Lower lobe of right lung (tissue), 2 donors: Measurements from ENCODE around the gene ELL. TPM values are rescaled to one million over a fixed set of nuclear protein-coding genes. Genes with fewer than 3 reads are reported as not detected.
A peak's percentile ranks its signal among the peaks of the same experiment; 100 is the strongest.

ENCODE experiments used
- ATAC-seq, 2 donors: fragments of 200-7000 bp; cut with Tn5 transposase; one replicate each; pipeline ENCODE4 v1.9.1; 2020 to 2022; ENCODE audit warnings: mild to moderate bottlenecking in 2 of 2, moderate library complexity in 2 of 2
- DNase-seq: peaks from one replicate; pipeline ENCODE4 v3.0.0-alpha.2; 2020
- H3K27ac ChIP-seq: fragments of 200-600 bp; one replicate; pipeline ENCODE4 v1.8.0; 2022
- H3K27me3 ChIP-seq: fragments of 200-600 bp; one replicate; pipeline ENCODE4 v1.8.0; 2022; ENCODE audit warnings: low read depth
- H3K36me3 ChIP-seq: fragments of 200-600 bp; one replicate; pipeline ENCODE4 v1.8.0; 2022; ENCODE audit warnings: mild to moderate bottlenecking
- H3K4me1 ChIP-seq: fragments of 200-600 bp; one replicate; pipeline ENCODE4 v1.8.0; 2022
- H3K4me3 ChIP-seq: fragments of 200-600 bp; one replicate; pipeline ENCODE4 v1.8.0; 2022; ENCODE audit warnings: mild to moderate bottlenecking
- H3K9me3 ChIP-seq: fragments of 200-600 bp; one replicate; pipeline ENCODE4 v1.8.0; 2022
- intact Hi-C: fragments of 100-400 bp; cut with DNase I; formaldehyde crosslinking; loops from one replicate; pipeline ENCODE4 v1.11.0; 2022
- total RNA-seq: library from RNA; stranded (reverse); fragmentation: NEBNext Ultra II Directional; extraction: Animal tissue kit (Norgen Biotek cat#: 25700); gene quantifications from one replicate; pipeline ENCODE4 v1.2.1, GENCODE V29; 2021
- TF ChIP-seq, protein P1 (sequence below): fragments of 200-600 bp; IDR thresholded peaks from one replicate; pipeline ENCODE4 v1.8.0; 2022; ENCODE audit warnings: antibody characterized with exemption, mild to moderate bottlenecking
- donor health status: DM: no; HTN: yes; CAD: no; lungs with severe emphysema.

Gene ELL
- total RNA-seq, 1 donor from 2014 or later: 19.7 TPM

DNA sequence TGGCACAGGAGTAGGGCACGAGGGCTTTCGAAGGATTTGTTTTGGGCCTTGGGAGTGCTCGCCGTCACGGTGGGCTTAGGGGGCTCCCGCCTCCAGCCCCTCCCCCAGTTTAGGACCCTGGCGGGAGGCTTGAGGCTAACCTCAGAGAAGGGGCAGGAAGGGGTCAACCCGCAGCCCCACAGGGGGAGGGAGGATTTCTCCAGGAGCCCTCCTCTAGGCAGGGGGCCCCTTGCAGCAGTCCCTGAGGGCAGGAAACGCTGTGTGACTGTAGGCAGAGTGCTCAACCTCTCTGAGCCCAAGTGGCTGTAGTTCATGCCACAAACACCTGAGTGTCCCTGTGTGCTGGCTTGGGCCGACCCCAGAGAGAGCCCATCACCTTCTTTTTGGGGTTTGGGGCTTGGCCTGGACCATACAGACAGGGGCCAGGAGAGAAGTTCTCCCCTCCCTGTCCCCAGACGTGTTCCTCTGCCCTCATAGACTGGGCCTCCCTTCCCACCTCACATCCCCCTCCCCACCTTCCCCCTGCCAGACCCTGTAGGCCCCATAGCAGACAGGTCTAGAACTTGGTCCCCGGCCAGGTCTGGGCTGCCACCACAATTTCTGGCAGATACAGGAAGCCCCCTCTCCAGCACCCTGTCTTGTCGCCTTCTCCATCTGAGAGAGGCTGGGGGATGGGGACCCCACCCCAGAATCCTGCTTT, 92.0 kb downstream of the ELL start:
- H3K4me1 ChIP-seq: peaks cover 51% of the 10 kb centered on the region
- H3K4me3 ChIP-seq: peak overlapping the region; percentile 50
- peaks cover 6% of the 10 kb centered on the region for H3K36me3 ChIP-seq
- ATAC-seq (no peak), DNase-seq (no peak)
- TF ChIP-seq, protein P1, sequence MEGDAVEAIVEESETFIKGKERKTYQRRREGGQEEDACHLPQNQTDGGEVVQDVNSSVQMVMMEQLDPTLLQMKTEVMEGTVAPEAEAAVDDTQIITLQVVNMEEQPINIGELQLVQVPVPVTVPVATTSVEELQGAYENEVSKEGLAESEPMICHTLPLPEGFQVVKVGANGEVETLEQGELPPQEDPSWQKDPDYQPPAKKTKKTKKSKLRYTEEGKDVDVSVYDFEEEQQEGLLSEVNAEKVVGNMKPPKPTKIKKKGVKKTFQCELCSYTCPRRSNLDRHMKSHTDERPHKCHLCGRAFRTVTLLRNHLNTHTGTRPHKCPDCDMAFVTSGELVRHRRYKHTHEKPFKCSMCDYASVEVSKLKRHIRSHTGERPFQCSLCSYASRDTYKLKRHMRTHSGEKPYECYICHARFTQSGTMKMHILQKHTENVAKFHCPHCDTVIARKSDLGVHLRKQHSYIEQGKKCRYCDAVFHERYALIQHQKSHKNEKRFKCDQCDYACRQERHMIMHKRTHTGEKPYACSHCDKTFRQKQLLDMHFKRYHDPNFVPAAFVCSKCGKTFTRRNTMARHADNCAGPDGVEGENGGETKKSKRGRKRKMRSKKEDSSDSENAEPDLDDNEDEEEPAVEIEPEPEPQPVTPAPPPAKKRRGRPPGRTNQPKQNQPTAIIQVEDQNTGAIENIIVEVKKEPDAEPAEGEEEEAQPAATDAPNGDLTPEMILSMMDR: no peak
- intact Hi-C loops: no loop called here
- H3K27ac ChIP-seq: peak overlapping the region; percentile 68
- no peaks in the 10 kb centered on the region for H3K9me3 ChIP-seq
- no peaks in the 10 kb centered on the region for H3K27me3 ChIP-seq

DNA sequence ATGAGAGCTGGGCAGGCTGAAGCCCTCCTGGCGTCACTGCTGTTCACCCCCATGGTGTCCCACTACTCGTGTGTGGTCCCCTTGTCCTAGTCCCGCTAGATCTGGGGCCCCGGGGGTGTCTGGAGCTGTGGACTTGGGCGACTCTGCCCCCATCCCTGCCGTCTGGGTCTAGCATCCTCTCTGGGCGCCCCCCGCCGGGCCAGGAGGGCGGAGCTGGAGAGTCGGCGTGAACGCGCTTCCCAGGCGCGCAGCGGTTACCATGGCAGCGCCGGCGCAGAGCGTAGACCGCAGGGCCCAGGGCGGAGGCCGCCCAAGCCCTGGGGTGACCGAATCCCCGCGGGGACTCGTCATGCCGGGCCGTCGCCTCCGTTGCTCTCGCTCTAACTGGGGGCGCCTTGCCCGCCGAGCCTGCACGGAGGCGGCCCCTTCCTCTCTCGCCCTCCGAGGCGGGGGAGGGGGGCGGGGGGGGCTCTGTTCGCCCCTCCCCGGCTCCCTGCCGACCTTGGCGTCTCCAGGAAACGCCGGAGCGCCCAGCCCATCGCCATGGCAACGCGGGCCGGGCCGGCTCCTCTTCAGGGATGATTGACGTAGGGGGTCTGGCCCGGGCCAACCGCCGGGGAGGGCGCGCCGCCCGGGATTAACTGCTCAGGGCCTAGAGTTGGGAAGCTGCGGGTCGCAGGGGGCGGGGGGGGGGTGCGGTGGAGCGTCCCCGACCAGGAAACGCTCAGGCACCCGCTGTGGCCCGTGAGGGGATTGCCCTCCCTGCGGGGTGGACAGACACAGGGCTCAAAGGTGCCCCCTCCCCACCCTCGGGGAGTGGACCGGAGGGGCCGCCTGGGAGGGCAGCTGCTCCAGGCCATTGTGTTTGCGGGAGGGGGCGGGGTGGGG, 92.8 kb downstream of the ELL start:
- Histone ChIP-seq H3K9me3 (no peaks in the 10 kb centered on the region), H3K27me3 (no peaks in the 10 kb centered on the region), H3K27ac (peak overlapping the region; percentile 68), H3K36me3 (peaks cover 6% of the 10 kb centered on the region), H3K4me1 (peaks cover 47% of the 10 kb centered on the region), H3K4me3 (peak overlapping the region; percentile 50)
- intact Hi-C loops: no loop called here
- TF ChIP-seq, protein P1: no peak
- DNase-seq (peak; percentile 86), ATAC-seq (peak; percentile 76 to 79)

DNA sequence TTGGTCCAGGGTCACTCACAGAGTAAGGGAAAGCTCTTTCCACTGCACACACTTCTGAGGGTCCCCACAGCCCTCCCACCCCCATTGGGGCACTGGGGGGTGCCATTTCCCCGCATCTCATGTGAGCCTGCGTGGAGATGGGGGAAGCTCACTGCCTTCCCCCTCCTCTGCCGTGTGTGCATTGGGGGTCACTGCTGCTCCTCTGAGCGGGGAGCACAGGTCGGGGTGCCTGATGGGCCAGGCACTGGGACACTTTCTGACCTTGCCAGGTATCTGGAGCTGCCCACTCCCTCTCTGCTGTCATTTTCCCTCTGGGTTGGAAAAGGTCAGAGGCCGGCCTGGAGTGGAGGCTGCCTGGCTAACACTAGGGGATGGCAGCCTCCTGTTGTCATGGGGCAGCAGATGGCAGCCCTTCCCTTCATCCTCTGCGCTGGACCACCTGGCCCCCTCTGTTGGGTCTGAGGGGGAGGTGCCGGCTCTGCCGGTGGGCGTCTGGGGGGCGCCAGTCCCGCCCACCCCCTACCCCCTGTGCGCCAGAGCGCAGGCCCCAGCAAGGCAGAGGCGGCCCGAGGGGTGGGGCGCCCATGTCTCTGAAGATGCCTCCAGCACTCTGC, 93.6 kb downstream of the ELL start:
- intact Hi-C loops: no loop called here
- Histone ChIP-seq H3K27me3 (no peaks in the 10 kb centered on the region), H3K9me3 (no peaks in the 10 kb centered on the region), H3K4me1 (peaks cover 51% of the 10 kb centered on the region), H3K4me3 (no peak overlapping the region), H3K36me3 (peaks cover 6% of the 10 kb centered on the region), H3K27ac (peak overlapping the region; percentile 68)
- TF ChIP-seq, protein P1: no peak
- no peak for ATAC-seq
- no peak for DNase-seq

DNA sequence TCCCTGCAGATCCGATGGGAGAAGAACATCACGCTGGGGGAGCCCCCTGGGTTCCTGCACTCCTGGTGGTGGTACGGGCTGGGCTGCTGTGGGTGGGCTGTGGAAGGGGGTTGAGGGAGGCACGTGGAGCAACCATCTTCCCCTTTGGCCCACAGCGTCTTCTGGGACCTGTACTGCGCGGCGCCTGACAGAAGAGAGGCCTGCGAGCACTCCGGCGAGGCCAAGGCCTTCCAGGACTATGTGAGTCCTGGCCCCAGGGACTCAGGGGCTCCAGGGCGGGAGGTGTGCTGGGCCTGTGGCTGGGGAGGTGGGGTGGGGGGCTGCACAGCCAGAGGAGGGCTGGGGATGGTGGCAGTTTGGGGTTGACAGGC, 94.1 kb downstream of the ELL start:
- H3K27ac ChIP-seq: no peak overlapping the region
- no peaks in the 10 kb centered on the region for H3K27me3 ChIP-seq
- H3K4me1 ChIP-seq: peaks cover 51% of the 10 kb centered on the region
- peaks cover 6% of the 10 kb centered on the region for H3K36me3 ChIP-seq
- no peak overlapping the region for H3K4me3 ChIP-seq
- DNase-seq (no peak), ATAC-seq (no peak)
- no peaks in the 10 kb centered on the region for H3K9me3 ChIP-seq
- TF ChIP-seq, protein P1: no peak
- intact Hi-C loops: no loop called here

DNA sequence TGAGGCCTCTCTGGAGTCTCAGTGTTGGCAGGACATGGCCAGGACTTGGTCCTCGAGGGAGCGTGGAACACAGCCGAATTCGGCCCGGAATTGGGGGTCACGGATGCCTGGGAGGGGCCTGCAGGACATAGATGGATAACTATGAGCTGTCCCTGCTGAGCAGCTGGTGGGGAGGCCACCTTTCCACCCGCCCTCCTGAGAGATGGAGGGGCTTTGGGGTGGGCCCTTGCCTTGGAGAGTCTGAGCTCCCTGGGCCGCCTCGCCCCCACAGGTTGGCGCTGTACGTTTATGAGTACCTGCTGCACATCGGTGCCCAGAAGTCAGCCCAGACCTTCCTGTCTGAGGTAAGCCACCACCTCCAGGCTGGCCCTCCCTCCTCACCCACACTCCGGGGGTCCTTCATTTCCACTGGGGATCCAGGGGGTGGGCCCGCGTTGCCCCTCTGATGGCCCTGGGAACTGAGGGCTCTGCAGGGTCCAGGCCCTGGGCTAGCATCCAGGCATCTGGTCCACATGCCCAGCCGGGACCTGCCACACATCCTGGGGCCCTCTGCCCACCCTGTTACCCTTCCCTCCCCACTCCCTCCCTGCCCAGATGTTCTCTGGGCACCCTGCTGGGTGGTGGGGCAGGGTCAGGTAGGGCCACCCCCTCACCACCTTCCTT, 94.7 kb downstream of the ELL start:
- ATAC-seq: no peak

More for the DNA sequence above, 94.7 kb downstream of the ELL start:
- peaks cover 51% of the 10 kb centered on the region for H3K4me1 ChIP-seq
- no peak overlapping the region for H3K27ac ChIP-seq
- no peaks in the 10 kb centered on the region for H3K9me3 ChIP-seq
- H3K27me3 ChIP-seq: no peaks in the 10 kb centered on the region
- TF ChIP-seq, protein P1: no peak
- intact Hi-C loops: no loop called here
- no peak overlapping the region for H3K4me3 ChIP-seq
- DNase-seq: no peak
- H3K36me3 ChIP-seq: peaks cover 6% of the 10 kb centered on the region
